Measurements from ENCODE around the gene SMDT1. TPM values are rescaled to one million over a fixed set of nuclear protein-coding genes. Genes with fewer than 3 reads are reported as not detected.

Gene SMDT1
- total and polyA plus RNA-seq, 10 of the 15 experiments (the other 5 are each of a cell fraction or from before 2014, with no cell fraction given): 19.7 to 176 (median 66.3) TPM

DNA sequence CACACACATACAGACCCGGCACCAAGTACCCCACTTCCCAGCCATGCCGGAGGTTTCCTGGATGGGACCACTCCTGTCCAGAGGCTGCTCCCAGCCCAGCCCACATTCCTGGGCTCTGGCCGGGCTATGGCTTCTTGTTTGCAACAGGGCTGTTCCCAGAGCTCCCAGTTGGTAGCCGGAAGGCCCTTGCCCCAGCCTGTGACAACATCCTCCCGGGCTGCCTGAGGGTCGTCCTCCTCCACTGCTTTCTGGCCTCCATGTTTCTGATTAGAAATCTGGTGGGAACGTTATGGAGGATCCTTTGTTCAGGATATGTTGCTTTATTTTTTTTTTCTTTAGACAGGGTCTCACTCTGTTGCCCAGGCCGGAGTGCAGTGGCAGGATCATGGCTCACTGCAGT lies 52.1 kb downstream of the SMDT1 start:
- CTCF ChIA-PET: interaction anchor here (0.6 kb wide), 1 partner anchor 8 kb away, joined by 5 read pairs; no protein-coding TSS in a partner anchor
- ATAC-seq (no peak), FAIRE-seq (no peak), DNase-seq (ENCODE audit: low read depth, low spot score) (no peak)
- intact Hi-C loops (cut with micrococcal nuclease; ENCODE audit: unreplicated experiment): no loop called here
- Histone ChIP-seq H3K27ac (ENCODE audit: control insufficient read depth, insufficient read depth) (no peak overlapping the region), H3K27me3 (replicated peaks in 1 of 2; ENCODE audit: control insufficient read depth in 2 of 2, insufficient read depth in 2 of 2, low read length in 1 of 2) (no peaks in the 10 kb centered on the region), H3K4me3 (no peak overlapping the region), H3K9ac (ENCODE audit: control insufficient read depth, insufficient read depth, low read length) (no peak overlapping the region), H3K4me2 (ENCODE audit: control insufficient read depth, insufficient read depth) (no peak overlapping the region), H3K9me3 (replicated peaks; ENCODE audit: control insufficient read depth, insufficient read depth, low read length) (no peaks in the 10 kb centered on the region), H2AFZ (ENCODE audit: control insufficient read depth, low read depth, low read length) (no peak overlapping the region), H4K20me1 (ENCODE audit: control insufficient read depth, insufficient read depth) (no peaks in the 10 kb centered on the region), H3K36me3 (ENCODE audit: control insufficient read depth in 2 of 2, insufficient read depth in 2 of 2, low read length in 1 of 2) (no peaks in the 10 kb centered on the region), H3K79me2 (ENCODE audit: control insufficient read depth, insufficient read depth, low read length) (no peaks in the 10 kb centered on the region), H3K4me1 (ENCODE audit: control insufficient read depth, insufficient read depth, low read length) (no peaks in the 10 kb centered on the region)
- SMC1A ChIA-PET (ENCODE audit: uncharacterized antibody, unreplicated experiment): no interaction called here
- POLR2A ChIA-PET: interaction anchor here (0.6 to 0.8 kb wide), 2 partner anchors 26 to 482 kb away, joined by 3 to 6 read pairs; no protein-coding TSS in a partner anchor
- TF ChIP-seq ESRRA (IDR thresholded peaks at IDR 0.05; ENCODE audit: low read length) (no peak), JUND (IDR thresholded peaks at IDR 0.05; ENCODE audit: low read depth, low read length) (no peak), RELA (IDR thresholded peaks at IDR 0.05; ENCODE audit: borderline replicate concordance, partially characterized antibody) (no peak), CBFB (IDR thresholded peaks at IDR 0.05; ENCODE audit: low read depth) (no peak), DPF2 (IDR thresholded peaks at IDR 0.05) (no peak), JUNB (IDR thresholded peaks at IDR 0.05) (no peak), RBBP5 (conservative IDR thresholded peaks at IDR 0.05) (no peak), KAT2A (conservative IDR thresholded peaks at IDR 0.05; ENCODE audit: control insufficient read depth, low read depth, low read length) (no peak), SUZ12 (IDR thresholded peaks at IDR 0.05; ENCODE audit: unreplicated experiment) (no peak), POLR2AphosphoS2 (IDR thresholded peaks at IDR 0.05; ENCODE audit: low read depth, low read length) (no peak), ZNF207 (IDR thresholded peaks at IDR 0.05; ENCODE audit: borderline replicate concordance) (no peak), TCF12 (IDR thresholded peaks at IDR 0.05; ENCODE audit: low read depth, low read length) (no peak), POU2F2 (IDR thresholded peaks at IDR 0.05; ENCODE audit: borderline replicate concordance, low read depth, low read length) (no peak), NRF1 (conservative IDR thresholded peaks at IDR 0.05; ENCODE audit: low read depth, low read length) (no peak), LARP7 (IDR thresholded peaks at IDR 0.05) (no peak), RAD21 (IDR thresholded peaks at IDR 0.05; ENCODE audit: insufficient read depth, low read depth, low read length) (no peak)
- TF ChIP-seq, protein P1, sequence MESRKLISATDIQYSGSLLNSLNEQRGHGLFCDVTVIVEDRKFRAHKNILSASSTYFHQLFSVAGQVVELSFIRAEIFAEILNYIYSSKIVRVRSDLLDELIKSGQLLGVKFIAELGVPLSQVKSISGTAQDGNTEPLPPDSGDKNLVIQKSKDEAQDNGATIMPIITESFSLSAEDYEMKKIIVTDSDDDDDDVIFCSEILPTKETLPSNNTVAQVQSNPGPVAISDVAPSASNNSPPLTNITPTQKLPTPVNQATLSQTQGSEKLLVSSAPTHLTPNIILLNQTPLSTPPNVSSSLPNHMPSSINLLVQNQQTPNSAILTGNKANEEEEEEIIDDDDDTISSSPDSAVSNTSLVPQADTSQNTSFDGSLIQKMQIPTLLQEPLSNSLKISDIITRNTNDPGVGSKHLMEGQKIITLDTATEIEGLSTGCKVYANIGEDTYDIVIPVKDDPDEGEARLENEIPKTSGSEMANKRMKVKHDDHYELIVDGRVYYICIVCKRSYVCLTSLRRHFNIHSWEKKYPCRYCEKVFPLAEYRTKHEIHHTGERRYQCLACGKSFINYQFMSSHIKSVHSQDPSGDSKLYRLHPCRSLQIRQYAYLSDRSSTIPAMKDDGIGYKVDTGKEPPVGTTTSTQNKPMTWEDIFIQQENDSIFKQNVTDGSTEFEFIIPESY (IDR thresholded peaks at IDR 0.05): no peak
- TF ChIP-seq, protein P2, sequence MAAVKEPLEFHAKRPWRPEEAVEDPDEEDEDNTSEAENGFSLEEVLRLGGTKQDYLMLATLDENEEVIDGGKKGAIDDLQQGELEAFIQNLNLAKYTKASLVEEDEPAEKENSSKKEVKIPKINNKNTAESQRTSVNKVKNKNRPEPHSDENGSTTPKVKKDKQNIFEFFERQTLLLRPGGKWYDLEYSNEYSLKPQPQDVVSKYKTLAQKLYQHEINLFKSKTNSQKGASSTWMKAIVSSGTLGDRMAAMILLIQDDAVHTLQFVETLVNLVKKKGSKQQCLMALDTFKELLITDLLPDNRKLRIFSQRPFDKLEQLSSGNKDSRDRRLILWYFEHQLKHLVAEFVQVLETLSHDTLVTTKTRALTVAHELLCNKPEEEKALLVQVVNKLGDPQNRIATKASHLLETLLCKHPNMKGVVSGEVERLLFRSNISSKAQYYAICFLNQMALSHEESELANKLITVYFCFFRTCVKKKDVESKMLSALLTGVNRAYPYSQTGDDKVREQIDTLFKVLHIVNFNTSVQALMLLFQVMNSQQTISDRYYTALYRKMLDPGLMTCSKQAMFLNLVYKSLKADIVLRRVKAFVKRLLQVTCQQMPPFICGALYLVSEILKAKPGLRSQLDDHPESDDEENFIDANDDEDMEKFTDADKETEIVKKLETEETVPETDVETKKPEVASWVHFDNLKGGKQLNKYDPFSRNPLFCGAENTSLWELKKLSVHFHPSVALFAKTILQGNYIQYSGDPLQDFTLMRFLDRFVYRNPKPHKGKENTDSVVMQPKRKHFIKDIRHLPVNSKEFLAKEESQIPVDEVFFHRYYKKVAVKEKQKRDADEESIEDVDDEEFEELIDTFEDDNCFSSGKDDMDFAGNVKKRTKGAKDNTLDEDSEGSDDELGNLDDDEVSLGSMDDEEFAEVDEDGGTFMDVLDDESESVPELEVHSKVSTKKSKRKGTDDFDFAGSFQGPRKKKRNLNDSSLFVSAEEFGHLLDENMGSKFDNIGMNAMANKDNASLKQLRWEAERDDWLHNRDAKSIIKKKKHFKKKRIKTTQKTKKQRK (IDR thresholded peaks at IDR 0.05; ENCODE audit: low read depth, low read length): no peak
- TF ChIP-seq, protein P3, sequence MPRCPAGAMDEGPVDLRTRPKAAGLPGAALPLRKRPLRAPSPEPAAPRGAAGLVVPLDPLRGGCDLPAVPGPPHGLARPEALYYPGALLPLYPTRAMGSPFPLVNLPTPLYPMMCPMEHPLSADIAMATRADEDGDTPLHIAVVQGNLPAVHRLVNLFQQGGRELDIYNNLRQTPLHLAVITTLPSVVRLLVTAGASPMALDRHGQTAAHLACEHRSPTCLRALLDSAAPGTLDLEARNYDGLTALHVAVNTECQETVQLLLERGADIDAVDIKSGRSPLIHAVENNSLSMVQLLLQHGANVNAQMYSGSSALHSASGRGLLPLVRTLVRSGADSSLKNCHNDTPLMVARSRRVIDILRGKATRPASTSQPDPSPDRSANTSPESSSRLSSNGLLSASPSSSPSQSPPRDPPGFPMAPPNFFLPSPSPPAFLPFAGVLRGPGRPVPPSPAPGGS (IDR thresholded peaks at IDR 0.05; ENCODE audit: borderline replicate concordance, insufficient read depth, low read depth, low read length, poor library complexity, severe bottlenecking): no peak
- in situ Hi-C loops (cut with MboI): no loop called here
- RAD21 ChIA-PET (ENCODE audit: unreplicated experiment): interaction anchor here (0.7 kb wide), 1 partner anchor 351 kb away, joined by 5 read pairs; no protein-coding TSS in a partner anchor
- no TSS peak for BruUV-seq (replicated peaks)
- WGBS (ENCODE audit: insufficient coverage, insufficient replicate concordance, low lambda C conversion rate, missing lambda C conversion rate): 53% methylated on average over 8 of the region's 8 CpGs
